ENCODE data around the gene HYOU1. TPM values are rescaled to one million over a fixed set of nuclear protein-coding genes. Genes with fewer than 3 reads are reported as not detected.
"Not testable (repeated sequence)": the region's sequence is repeated elsewhere in the genome, so short reads cannot be mapped to it uniquely, and the experiment has no call there.

The HYOU1 gene, protein sequence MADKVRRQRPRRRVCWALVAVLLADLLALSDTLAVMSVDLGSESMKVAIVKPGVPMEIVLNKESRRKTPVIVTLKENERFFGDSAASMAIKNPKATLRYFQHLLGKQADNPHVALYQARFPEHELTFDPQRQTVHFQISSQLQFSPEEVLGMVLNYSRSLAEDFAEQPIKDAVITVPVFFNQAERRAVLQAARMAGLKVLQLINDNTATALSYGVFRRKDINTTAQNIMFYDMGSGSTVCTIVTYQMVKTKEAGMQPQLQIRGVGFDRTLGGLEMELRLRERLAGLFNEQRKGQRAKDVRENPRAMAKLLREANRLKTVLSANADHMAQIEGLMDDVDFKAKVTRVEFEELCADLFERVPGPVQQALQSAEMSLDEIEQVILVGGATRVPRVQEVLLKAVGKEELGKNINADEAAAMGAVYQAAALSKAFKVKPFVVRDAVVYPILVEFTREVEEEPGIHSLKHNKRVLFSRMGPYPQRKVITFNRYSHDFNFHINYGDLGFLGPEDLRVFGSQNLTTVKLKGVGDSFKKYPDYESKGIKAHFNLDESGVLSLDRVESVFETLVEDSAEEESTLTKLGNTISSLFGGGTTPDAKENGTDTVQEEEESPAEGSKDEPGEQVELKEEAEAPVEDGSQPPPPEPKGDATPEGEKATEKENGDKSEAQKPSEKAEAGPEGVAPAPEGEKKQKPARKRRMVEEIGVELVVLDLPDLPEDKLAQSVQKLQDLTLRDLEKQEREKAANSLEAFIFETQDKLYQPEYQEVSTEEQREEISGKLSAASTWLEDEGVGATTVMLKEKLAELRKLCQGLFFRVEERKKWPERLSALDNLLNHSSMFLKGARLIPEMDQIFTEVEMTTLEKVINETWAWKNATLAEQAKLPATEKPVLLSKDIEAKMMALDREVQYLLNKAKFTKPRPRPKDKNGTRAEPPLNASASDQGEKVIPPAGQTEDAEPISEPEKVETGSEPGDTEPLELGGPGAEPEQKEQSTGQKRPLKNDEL
- 193 and 203 TPM in 2 replicates for total RNA-seq

DNA sequence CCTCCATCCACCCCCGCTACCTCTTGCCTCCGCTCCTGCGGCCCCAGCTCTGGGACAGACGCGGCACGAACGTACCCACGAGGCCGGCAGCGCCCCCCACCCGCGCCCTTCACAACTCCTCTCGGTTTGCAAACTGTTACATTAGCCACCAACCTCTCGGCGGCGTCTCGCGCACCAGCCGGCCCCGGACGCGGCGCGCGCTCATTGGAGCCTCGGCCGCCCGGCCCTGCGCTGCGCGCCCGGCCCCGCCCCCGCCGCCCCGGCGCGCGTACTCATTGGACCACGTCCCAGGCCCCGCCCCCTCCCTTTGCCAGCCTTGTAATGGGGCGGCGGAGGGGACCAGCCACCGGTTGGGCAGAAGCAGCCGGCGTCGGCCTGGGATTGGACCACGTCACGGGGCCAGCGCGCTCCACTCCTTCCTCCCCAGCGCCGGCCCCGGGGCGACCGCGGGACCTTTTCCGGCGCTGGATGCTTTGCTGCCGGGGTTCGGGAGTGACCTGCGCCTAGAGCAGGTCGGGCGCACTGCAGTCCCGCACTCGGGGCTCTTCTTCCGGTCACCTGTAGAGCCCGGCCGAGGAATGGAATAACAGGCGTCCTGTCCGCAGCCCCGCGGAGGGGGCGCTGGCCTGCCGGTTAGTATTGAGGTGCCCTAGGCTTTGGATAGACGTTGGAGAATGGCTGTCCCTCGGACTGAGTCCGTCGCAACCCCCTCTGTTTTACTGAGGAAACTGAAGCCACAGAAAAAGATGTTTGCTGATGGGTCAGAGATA, at the start of gene HYOU1:
TSS of gene HYOU1 (minus strand) at position 206 of the 770 bp plus-strand sequence. CDS start 1,045 bp downstream, outside the sequence.
- Mint-ChIP-seq H3K4me3 (peak within 1 kb of the TSS; percentile 95), H3K9me3 (no peaks in the 10 kb centered on the region), H3K36me3 (ENCODE audit: low read depth) (peaks cover 40% of the 10 kb centered on the region), H3K27ac (peak within 1 kb of the TSS; percentile 98), H3K27me3 (no peaks in the 10 kb centered on the region), H3K4me1 (peaks cover 36% of the 10 kb centered on the region)
- intact Hi-C loops (cut with micrococcal nuclease): loop anchor here (1.0 to 5.0 kb wide), 8 partner anchors 10 to 64 kb away; partner anchors contain the start of genes CENATAC, DPAGT1, HINFP and HMBS
- DNase-seq: peak; percentile 99

DNA sequence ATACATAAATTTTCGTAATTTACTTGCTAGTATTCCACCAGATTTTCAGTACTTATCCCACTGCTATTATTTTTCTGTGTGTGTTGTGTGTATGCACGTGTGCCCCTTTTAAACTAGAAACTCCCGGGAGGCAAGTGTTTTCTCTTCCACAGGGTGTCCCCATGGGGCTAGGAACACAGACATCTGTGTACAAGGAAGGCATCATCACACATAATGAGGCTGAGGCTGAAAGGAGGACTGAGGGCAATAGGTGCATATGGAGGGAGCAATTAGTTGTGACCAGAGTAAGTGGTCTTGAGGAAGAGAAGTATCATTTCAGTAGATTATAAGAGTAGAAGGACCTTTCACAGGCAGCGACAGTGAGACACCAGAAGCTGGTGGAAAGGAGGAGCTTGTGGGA, 46.8 kb upstream of the HYOU1 start:
- Mint-ChIP-seq H3K4me3 (peak overlapping the region; percentile 21), H3K27me3 (no peaks in the 10 kb centered on the region), H3K9me3 (no peaks in the 10 kb centered on the region), H3K27ac (peak overlapping the region; percentile 60), H3K4me1 (peaks cover 40% of the 10 kb centered on the region), H3K36me3 (ENCODE audit: low read depth) (peaks cover 21% of the 10 kb centered on the region)
- DNase-seq: peak; percentile 68
- intact Hi-C loops (cut with micrococcal nuclease): loop anchor here (5.0 kb wide), 2 partner anchors 176 to 219 kb away; partner anchors contain the start of gene BCL9L

DNA sequence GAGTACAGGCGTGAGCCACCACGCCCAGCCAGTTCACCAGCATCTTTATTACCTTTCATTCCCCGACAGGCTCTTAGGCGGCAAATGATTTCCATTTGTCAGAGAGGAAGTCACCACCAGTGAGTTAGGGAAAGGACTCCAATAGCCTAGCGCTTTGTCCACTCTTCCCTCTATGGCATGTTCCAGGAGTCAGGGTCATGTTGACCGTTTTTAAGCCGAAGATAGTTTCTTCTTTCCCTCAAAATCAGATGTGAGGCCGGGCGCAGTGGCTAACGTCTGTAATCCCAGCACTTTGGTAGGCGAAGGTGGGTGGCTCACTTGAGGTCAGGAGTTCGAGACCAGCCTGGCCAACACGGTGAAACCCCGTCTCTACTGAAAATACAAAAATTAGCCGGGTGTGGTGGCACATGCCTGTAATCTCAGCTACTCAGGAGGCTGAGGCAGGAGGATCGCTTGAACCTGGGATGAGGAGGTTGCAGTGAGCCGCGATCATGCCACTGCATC, 46.2 kb upstream of the HYOU1 start:
- H3K27me3 Mint-ChIP-seq, H3K9me3 Mint-ChIP-seq, DNase-seq: not testable (repeated sequence)
- Mint-ChIP-seq H3K36me3 (ENCODE audit: low read depth) (peaks cover 22% of the 10 kb centered on the region), H3K27ac (peak overlapping the region; percentile 99), H3K4me3 (peak overlapping the region; percentile 92), H3K4me1 (peaks cover 39% of the 10 kb centered on the region)
- intact Hi-C loops (cut with micrococcal nuclease): loop anchor here (5.0 kb wide), 2 partner anchors 176 to 219 kb away; partner anchors contain the start of gene BCL9L

DNA sequence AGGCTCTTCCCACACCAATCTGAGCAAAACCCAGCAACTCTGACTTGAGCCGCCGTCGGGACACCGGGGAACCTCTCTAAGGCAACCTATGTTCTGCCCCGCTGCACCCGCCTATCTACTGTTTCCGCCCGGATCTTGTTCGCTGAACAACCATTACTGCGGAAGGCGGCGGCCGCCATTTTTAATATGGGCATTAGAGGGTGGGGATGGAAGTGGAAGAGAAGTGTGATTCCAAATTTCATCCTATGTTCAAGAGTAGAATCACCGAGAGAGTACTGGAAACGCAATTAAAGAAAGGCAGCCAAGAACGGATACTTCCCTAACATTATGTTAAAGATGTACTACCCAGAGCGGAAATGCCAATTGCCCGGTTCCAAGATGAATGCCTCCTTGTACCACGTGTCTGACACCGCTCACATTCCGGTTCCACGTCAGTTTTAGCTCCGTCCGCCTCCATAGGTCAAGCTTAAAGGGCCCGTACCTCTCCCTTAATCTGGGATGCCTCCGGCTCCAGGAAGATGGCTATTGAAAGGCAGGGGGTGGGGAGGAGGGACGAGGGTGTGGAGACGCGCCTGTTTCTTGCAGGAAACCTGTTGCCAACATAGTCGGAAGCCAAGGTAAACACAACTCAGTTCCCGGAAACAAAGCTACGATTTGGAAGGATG, 44.9 kb upstream of the HYOU1 start, which contains the start of gene DPAGT1:
TSS of gene DPAGT1 (minus strand) at position 95 of the 665 bp plus-strand sequence. CDS start 198 bp downstream, outside the sequence.
- Mint-ChIP-seq H3K27me3 (no peaks in the 10 kb centered on the region), H3K4me1 (peaks cover 40% of the 10 kb centered on the region), H3K9me3 (no peaks in the 10 kb centered on the region), H3K27ac (peak within 1 kb of the TSS; percentile 99), H3K4me3 (peak within 1 kb of the TSS; percentile 92), H3K36me3 (ENCODE audit: low read depth) (peaks cover 33% of the 10 kb centered on the region)
- DNase-seq: peak; percentile 96
- intact Hi-C loops (cut with micrococcal nuclease): loop anchor here (1.0 to 5.0 kb wide), 7 partner anchors 17 to 220 kb away; partner anchors contain the start of genes BCL9L, HINFP, HMBS and HYOU1

DNA sequence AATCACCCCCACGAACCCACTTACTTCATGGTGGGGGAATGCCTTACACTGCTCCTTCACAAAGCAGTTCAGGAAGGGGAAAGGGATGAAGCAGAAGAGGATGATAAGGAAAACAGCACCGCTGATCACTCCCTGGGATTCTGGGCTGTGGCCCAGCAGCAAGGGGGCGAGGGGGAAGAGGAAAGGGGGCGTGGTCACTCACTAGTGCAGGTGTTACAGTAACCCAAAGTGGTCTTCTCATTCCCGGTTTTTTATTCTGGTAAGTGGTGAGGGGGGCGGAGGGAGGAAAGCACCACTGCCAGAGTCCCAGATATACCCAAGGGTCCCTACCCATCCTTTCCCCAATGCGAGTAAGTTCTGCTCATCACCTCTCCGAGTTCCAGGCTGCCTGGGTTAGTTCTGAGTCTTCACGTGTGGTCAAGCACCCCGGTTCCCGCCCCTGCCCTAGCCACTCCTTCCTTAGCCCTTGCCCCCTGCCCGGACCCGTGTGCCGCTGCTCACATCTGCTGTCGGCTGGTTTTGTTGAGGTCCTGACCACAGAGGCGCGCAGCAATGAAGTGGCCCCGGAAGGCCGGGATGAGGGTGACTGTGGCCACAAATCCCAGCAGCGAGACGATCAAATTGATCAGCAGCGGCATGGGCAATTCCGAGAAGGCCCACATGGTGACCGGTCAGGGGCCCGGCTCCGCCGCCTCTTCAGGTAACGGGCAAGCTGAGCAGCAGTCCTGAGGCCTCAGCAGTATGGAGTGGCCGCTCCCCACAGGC, 44.2 kb upstream of the HYOU1 start:
- Mint-ChIP-seq H3K27ac (peak overlapping the region; percentile 99), H3K27me3 (no peaks in the 10 kb centered on the region), H3K9me3 (no peaks in the 10 kb centered on the region), H3K4me3 (peak overlapping the region; percentile 92), H3K4me1 (peaks cover 41% of the 10 kb centered on the region), H3K36me3 (ENCODE audit: low read depth) (peaks cover 39% of the 10 kb centered on the region)
- intact Hi-C loops (cut with micrococcal nuclease): loop anchor here (1.0 to 5.0 kb wide), 5 partner anchors 16 to 221 kb away; partner anchors contain the start of genes BCL9L, HMBS and HYOU1
- no peak for DNase-seq

DNA sequence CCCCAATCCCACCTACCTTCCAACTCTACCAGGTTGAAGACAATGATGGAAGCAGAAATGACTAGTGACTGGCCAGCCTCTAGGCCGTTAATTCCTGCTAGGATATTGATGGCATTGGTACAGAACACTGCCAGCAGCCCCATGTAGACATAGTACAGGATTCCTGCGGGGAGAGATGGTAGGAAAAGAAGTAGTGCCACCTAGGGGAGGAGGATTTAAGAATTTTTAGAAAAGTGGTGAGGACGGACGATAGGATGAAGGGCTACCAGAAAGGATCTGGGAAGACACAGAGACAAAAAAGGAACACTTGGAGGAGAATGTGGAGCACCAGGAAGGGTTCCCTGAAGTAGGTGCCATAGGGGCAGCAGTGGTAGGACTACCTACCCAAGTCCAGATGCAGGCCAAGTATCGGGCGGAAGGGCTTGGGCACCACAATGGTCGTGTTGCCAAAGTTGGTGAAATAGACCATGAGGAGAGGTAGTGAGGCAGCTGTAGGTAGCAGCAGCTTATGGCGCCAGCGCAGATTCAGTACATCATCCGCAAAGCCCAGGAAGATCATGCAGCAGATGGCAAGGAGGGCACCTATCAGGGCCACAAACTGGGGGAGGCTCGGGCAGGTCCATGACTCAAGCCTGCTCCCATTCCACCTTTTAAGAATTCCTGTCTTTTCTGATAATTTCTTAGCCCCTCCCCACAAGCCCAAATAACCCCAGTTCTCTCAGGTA, 43.4 kb upstream of the HYOU1 start:
- Mint-ChIP-seq H3K36me3 (ENCODE audit: low read depth) (peaks cover 45% of the 10 kb centered on the region), H3K27ac (peak overlapping the region; percentile 99), H3K4me3 (peak overlapping the region; percentile 92), H3K4me1 (peaks cover 46% of the 10 kb centered on the region), H3K27me3 (peaks cover under 1% of the 10 kb centered on the region), H3K9me3 (no peaks in the 10 kb centered on the region)
- peak; percentile 68 for DNase-seq
- intact Hi-C loops (cut with micrococcal nuclease): loop anchor here (2.0 to 5.0 kb wide), 4 partner anchors 16 to 222 kb away; partner anchors contain the start of genes BCL9L and HMBS

DNA sequence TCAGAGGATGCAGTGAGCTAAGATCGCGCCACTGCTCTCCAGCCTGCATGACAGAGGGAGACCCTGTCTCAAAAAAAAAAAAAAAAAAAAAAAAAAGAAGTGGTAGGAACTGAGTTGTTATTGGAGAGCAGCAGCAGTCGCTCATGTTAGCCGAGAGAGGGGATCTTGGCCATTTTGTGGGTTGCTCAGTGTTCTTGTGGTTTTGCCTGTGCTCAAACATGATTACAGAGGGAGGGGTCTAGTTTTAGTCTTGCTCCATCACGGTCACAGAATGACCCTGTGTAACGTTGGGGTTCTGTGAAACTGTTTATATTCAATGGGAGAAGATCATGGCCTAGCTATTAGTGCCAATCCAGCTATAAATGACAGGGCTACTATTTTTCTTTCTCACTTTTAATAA, 42.7 kb upstream of the HYOU1 start:
- peaks cover 51% of the 10 kb centered on the region for H3K36me3 Mint-ChIP-seq (ENCODE audit: low read depth)
- DNase-seq: no peak
- H3K27ac Mint-ChIP-seq: no peak overlapping the region
- peaks cover 46% of the 10 kb centered on the region for H3K4me1 Mint-ChIP-seq
- H3K9me3 Mint-ChIP-seq: no peaks in the 10 kb centered on the region
- peaks cover 2% of the 10 kb centered on the region for H3K27me3 Mint-ChIP-seq
- intact Hi-C loops (cut with micrococcal nuclease): loop anchor here (2.0 to 5.0 kb wide), 4 partner anchors 15 to 223 kb away; partner anchors contain the start of genes BCL9L and HMBS
- H3K4me3 Mint-ChIP-seq: peak overlapping the region; percentile 92

DNA sequence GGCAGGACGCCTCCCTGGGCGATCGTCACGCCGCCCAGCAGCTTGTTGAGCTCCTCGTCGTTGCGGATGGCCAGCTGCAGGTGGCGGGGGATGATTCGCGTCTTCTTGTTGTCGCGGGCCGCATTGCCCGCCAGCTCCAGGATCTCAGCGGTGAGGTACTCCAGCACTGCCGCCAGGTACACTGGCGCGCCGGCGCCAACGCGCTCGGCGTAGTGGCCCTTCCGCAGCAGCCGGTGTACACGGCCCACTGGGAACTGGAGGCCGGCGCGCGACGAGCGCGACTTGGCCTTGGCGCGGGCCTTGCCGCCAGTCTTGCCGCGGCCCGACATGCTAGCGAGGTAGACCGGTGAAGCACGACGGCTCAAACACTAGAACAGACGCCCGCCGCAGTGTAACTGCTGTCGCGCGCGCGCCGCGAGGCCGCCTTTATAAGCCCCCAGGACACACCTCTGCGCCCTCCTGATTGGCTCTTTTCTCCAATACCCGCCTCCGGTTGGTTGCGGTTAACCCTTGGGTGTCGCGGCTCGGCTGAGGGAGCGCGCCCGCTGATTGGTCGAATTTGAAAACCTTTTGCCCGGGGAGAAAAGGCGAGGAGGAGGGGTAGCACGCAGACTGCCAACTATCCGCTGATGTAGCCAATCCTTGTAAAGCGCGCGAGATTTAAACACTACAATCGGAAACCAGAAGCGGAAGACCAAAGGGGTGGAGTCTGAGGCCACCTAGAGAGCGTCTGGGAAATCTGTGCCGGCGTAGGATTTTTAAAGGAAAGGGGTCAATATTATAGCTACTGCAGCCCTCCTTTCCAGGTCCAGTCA, 38.3 kb upstream of the HYOU1 start:
- peaks cover 60% of the 10 kb centered on the region for H3K4me1 Mint-ChIP-seq
- H3K27ac Mint-ChIP-seq: peak overlapping the region; percentile 92
- intact Hi-C loops (cut with micrococcal nuclease): loop anchor here (1.0 to 2.0 kb wide), 6 partner anchors 10 to 77 kb away; partner anchors contain the start of genes HINFP, HYOU1, NLRX1 and RPS25
- peaks cover 78% of the 10 kb centered on the region for H3K36me3 Mint-ChIP-seq (ENCODE audit: low read depth)
- H3K4me3 Mint-ChIP-seq: peak overlapping the region; percentile 95
- peaks cover 2% of the 10 kb centered on the region for H3K27me3 Mint-ChIP-seq
- DNase-seq: peak; percentile 100
- H3K9me3 Mint-ChIP-seq: no peaks in the 10 kb centered on the region

DNA sequence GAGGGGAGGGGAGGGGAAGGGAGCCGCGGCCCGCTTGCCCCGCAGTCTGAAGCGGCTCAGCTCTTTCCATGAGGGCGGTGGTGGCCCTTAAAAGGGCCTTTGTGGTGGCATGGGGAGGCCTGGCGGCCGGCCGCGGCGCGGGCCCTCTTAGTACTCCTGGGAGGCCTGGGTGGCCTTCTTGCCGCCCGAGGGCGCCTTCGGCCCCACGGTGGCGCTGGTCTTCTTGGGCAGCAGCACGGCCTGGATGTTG, 37.7 kb upstream of the HYOU1 start:
- Mint-ChIP-seq H3K27me3 (peaks cover 2% of the 10 kb centered on the region), H3K9me3 (no peaks in the 10 kb centered on the region), H3K36me3 (ENCODE audit: low read depth) (peaks cover 76% of the 10 kb centered on the region), H3K4me1 (peaks cover 59% of the 10 kb centered on the region), H3K27ac (peak overlapping the region; percentile 92), H3K4me3 (peak overlapping the region; percentile 95)
- DNase-seq: peak; percentile 90
- intact Hi-C loops (cut with micrococcal nuclease): loop anchor here (1.0 to 2.0 kb wide), 6 partner anchors 9 to 76 kb away; partner anchors contain the start of genes HINFP, HYOU1, NLRX1 and RPS25

DNA sequence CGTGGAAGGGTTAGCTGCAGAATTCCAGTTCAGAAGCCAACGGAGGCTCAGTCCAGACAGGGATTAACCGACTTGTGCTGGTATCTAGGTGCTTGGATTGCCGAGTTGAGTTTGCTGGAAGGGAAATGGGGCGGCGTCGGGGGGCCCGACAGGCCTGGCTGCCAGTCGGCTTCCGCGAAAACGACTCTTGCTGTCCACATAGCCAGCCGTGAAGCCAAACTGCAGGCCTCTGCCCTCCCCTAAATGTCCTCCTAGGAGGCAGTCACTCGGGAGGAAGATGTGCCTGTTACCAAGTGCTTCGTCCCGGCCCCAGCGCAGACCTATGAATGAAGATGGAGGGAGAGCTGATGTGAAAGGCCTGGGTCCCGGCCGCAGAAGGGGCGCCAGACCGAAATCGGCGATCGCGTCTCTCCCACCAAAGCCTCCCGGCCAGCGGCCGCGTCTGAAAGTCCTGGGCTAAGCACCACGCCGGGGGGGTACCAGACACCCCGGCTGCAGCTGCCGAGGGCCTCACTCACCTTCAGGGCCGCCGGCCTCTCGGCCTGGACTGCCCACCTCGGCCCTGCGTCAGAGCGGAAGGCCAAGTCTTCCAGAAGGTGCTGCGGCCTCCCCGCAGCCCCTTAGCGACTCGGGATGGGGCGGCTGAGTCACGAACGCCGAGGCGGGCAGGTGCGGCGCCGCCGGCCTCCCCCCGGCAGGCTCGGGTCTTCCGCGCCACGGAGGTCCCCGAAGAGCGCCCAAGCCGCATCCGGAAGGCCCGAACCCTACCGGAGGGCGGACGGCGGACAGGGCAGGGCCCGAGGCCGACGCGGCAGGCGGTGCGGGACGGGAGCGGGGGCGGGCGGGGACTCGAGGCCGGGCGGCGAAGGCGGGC, 37.2 kb upstream of the HYOU1 start:
- peak; percentile 82 for DNase-seq
- intact Hi-C loops (cut with micrococcal nuclease): loop anchor here (2.0 kb wide), 1 partner anchor 75 kb away; the partner anchor contains the start of gene NLRX1
- peak overlapping the region; percentile 92 for H3K27ac Mint-ChIP-seq
- H3K36me3 Mint-ChIP-seq (ENCODE audit: low read depth): peaks cover 72% of the 10 kb centered on the region
- H3K9me3 Mint-ChIP-seq: no peaks in the 10 kb centered on the region
- H3K27me3 Mint-ChIP-seq: peaks cover 2% of the 10 kb centered on the region
- H3K4me3 Mint-ChIP-seq: peak overlapping the region; percentile 95
- peaks cover 60% of the 10 kb centered on the region for H3K4me1 Mint-ChIP-seq
